Measurements from ENCODE around the gene COG2. TPM values are rescaled to one million over a fixed set of nuclear protein-coding genes. Genes with fewer than 3 reads are reported as not detected.

The COG2 gene
- total and polyA plus RNA-seq, 2 of the 13 experiments (the other 11 are each of a cell fraction or from before 2014, with no cell fraction given), result 16.8 to 36.3 TPM

- TF ChIP-seq, protein P1, sequence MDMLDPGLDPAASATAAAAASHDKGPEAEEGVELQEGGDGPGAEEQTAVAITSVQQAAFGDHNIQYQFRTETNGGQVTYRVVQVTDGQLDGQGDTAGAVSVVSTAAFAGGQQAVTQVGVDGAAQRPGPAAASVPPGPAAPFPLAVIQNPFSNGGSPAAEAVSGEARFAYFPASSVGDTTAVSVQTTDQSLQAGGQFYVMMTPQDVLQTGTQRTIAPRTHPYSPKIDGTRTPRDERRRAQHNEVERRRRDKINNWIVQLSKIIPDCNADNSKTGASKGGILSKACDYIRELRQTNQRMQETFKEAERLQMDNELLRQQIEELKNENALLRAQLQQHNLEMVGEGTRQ (IDR thresholded peaks at IDR 0.05; ENCODE audit: low read depth, low read length), result no peak
- TF ChIP-seq, protein P1 (CRISPR knock-in tag; IDR thresholded peaks at IDR 0.05; ENCODE audit: borderline replicate concordance), result no peak; the same call in 1 of the 2 replicates
- TF ChIP-seq ZNF383 (CRISPR knock-in tag; IDR thresholded peaks at IDR 0.05; ENCODE audit: borderline replicate concordance) (no peak), NCOA1 (CRISPR knock-in tag; IDR thresholded peaks at IDR 0.05) (0 out of 2 replicates have a peak, but pooled peaks have one; percentile 61), CCAR2 (optimal IDR thresholded peaks at IDR 0.05; ENCODE audit: low read depth, low read length) (no peak), MEIS1 (CRISPR knock-in tag; IDR thresholded peaks at IDR 0.05; ENCODE audit: borderline replicate concordance) (0 out of 2 replicates have a peak, but pooled peaks have one; percentile 61), BCL6 (CRISPR knock-in tag; IDR thresholded peaks at IDR 0.05) (peak; percentile 27; the same call in 1 of the 2 replicates), THAP11 (CRISPR knock-in tag; IDR thresholded peaks at IDR 0.05) (peak; percentile 94), NR2F2 (IDR thresholded peaks at IDR 0.05; ENCODE audit: borderline replicate concordance, low read depth) (no peak), PRDM15 (CRISPR knock-in tag; IDR thresholded peaks at IDR 0.05) (peak; percentile 46; the same call in 1 of the 2 replicates), KAT2B (IDR thresholded peaks at IDR 0.05; ENCODE audit: borderline replicate concordance, low read depth, low read length) (no peak), KAT7 (CRISPR knock-in tag; IDR thresholded peaks at IDR 0.05; ENCODE audit: borderline replicate concordance) (peak; percentile 98), ZNF619 (CRISPR knock-in tag; IDR thresholded peaks at IDR 0.05) (peak; percentile 95; the same call in 1 of the 2 replicates), TFAP4 (IDR thresholded peaks at IDR 0.05; ENCODE audit: borderline replicate concordance, low read depth) (peak; percentile 63; the same call in 1 of the 2 replicates), SOX13 (IDR thresholded peaks at IDR 0.05) (peak; percentile 48; the same call in 1 of the 2 replicates), SOX13 (CRISPR knock-in tag; conservative IDR thresholded peaks at IDR 0.05 in 1 of 2, IDR thresholded peaks at IDR 0.05 in 1 of 2) (peak in 1 of 2 experiments; percentile 57; a peak in 2 of 4 replicates), ZNF567 (CRISPR knock-in tag; IDR thresholded peaks at IDR 0.05; ENCODE audit: borderline replicate concordance) (peak; percentile 94; the same call in 1 of the 2 replicates)
- TF ChIP-seq, protein P2, sequence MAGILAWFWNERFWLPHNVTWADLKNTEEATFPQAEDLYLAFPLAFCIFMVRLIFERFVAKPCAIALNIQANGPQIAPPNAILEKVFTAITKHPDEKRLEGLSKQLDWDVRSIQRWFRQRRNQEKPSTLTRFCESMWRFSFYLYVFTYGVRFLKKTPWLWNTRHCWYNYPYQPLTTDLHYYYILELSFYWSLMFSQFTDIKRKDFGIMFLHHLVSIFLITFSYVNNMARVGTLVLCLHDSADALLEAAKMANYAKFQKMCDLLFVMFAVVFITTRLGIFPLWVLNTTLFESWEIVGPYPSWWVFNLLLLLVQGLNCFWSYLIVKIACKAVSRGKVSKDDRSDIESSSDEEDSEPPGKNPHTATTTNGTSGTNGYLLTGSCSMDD (CRISPR knock-in tag; IDR thresholded peaks at IDR 0.05), result no peak
Observed at GRCh38 chr1:230642263-230642959, at the start of gene COG2 (continued).
